Activated T-helper 2 cell treated with anti-CD3 and anti-CD28 coated beads, Interferon-gamma antibody, Interleukin-2, Interleukin-4, amounts not matched to agents 10 μg/mL and 5 μg/mL and 100 μg/mL, durations not matched to agents 14 hours and 24 hours and 36 hours (primary cell): ENCODE measurements around the gene UBE2V1. TPM values are rescaled to one million over a fixed set of nuclear protein-coding genes. Genes with fewer than 3 reads are reported as not detected.

ENCODE experiments used
- DNase-seq: peaks from one replicate; pipeline ENCODE4 v3.0.0; 2021; ENCODE audit warnings: low spot score
- H3K27ac Mint-ChIP-seq: one replicate; pipeline ENCODE4 v1.8.0; 2021; ENCODE audit warnings: mixed read lengths
- H3K27me3 Mint-ChIP-seq: one replicate; pipeline ENCODE4 v1.8.0; 2021; ENCODE audit warnings: low read depth, mixed read lengths
- H3K36me3 Mint-ChIP-seq: one replicate; pipeline ENCODE4 v1.8.0; 2021; ENCODE audit warnings: low read depth, mixed read lengths
- H3K4me1 Mint-ChIP-seq: one replicate; pipeline ENCODE4 v1.8.0; 2021; ENCODE audit warnings: low read depth, mixed read lengths
- H3K4me3 Mint-ChIP-seq: one replicate; pipeline ENCODE4 v1.8.0; 2021; ENCODE audit warnings: low read depth, mild to moderate bottlenecking, moderate library complexity, mixed read lengths
- H3K9me3 Mint-ChIP-seq: one replicate; pipeline ENCODE4 v1.8.0; 2021; ENCODE audit warnings: mixed read lengths
- intact Hi-C: fragments of 100-400 bp; cut with micrococcal nuclease; formaldehyde crosslinking; loops from one replicate; pipeline ENCODE4 v1.15.1; 2023
- total RNA-seq: library from RNA; stranded (reverse); gene quantifications from 2 replicates; pipeline ENCODE4 v1.2.3, GENCODE V29; 2022

The UBE2V1 gene
- total RNA-seq, 1 donor from 2014 or later = 174 TPM

GRCh38 chr20:50130995-50131394 lies 18.0 kb upstream of the UBE2V1 start:
- Mint-ChIP-seq H3K27me3 (no peaks in the 10 kb centered on the region), H3K4me3 (no peak overlapping the region), H3K4me1 (peaks cover 3% of the 10 kb centered on the region), H3K36me3 (peaks cover 59% of the 10 kb centered on the region), H3K9me3 (no peaks in the 10 kb centered on the region), H3K27ac (no peak overlapping the region)
- intact Hi-C loops = no loop called here
- no peak for DNase-seq

DNA sequence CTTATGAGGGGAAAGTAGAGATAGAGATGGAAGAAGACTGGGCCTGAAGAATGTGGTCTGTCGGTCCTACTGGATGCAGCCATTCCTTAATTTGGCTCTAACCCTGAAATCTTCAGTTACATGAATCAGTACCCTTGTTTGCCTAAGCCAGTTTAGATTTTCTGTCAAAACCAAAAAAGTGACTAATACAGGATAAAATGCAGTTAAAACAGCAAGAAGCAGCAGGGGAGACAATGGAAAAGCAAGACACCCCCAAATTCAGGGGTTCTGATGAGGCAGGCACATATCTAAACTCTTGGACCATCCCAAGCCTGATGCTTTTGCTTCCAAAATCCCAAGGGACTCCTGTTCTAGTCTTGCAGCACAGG lies 17.4 kb upstream of the UBE2V1 start:
- intact Hi-C loops = no loop called here
- no peak for DNase-seq
- Mint-ChIP-seq H3K4me1 (peaks cover 3% of the 10 kb centered on the region), H3K27ac (no peak overlapping the region), H3K4me3 (no peak overlapping the region), H3K27me3 (no peaks in the 10 kb centered on the region), H3K36me3 (peaks cover 55% of the 10 kb centered on the region), H3K9me3 (no peaks in the 10 kb centered on the region)

DNA sequence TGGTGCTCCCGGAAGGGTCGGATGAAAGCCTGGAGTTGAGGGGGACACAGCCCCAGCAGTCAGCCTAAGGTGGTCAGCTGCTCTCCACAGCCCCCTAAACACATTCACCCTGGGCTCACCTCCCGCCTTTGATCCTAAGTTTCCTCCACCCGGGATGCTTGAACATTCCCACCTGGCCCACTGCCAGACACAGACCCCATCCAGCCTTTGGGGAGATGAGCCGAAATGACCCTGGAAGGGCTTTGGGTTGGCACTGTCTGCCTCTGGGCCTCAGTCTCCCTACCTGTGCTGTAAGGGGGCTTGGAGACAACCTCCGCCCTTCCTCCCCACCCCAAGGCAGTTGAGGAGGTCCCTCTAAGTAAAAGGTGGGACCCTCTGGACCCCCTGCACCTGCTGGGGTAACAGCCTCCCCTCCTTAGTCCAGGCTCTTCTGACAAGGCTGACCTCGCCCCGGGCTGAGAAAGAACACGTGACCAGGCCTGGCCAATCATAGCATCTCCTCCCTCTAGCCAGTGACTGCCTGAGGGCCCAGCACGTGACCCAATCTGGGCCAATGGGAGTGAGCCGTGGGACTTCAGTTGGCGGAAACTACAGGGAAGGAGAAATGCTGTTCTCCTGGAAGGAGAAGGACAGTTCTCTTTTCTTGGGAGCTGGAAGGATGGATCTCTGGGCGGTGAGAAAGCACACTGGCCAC lies 16.9 kb upstream of the UBE2V1 start:
- H3K27ac Mint-ChIP-seq = no peak overlapping the region
- H3K9me3 Mint-ChIP-seq = no peaks in the 10 kb centered on the region
- DNase-seq = no peak
- H3K4me1 Mint-ChIP-seq = peaks cover 3% of the 10 kb centered on the region
- no peak overlapping the region for H3K4me3 Mint-ChIP-seq
- intact Hi-C loops = no loop called here
- no peaks in the 10 kb centered on the region for H3K27me3 Mint-ChIP-seq
- H3K36me3 Mint-ChIP-seq = peaks cover 61% of the 10 kb centered on the region

DNA sequence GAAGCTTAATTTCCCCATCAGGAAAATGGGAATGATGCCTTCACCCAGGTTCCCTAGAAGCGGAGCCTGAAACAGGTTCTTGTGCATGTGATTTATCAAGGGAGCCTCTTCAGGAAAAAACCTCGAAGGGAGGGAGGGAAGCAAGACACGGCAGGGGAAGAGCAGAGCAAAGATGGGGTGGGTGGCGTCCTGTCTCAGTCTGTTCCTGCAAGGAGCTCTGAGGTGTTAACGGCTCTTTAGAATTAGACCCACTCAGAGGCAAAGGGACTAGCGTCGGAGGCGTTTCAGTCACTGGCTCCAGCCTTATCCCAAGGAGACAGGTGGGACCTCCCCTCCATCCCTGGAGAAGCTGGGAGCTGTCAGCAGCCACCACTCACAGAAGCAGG lies 15.6 kb upstream of the UBE2V1 start:
- H3K4me3 Mint-ChIP-seq = no peak overlapping the region
- intact Hi-C loops = no loop called here
- no peaks in the 10 kb centered on the region for H3K27me3 Mint-ChIP-seq
- H3K4me1 Mint-ChIP-seq = peaks cover 3% of the 10 kb centered on the region
- H3K27ac Mint-ChIP-seq = peak overlapping the region; percentile 21
- no peak for DNase-seq
- H3K9me3 Mint-ChIP-seq = no peaks in the 10 kb centered on the region
- peaks cover 66% of the 10 kb centered on the region for H3K36me3 Mint-ChIP-seq

DNA sequence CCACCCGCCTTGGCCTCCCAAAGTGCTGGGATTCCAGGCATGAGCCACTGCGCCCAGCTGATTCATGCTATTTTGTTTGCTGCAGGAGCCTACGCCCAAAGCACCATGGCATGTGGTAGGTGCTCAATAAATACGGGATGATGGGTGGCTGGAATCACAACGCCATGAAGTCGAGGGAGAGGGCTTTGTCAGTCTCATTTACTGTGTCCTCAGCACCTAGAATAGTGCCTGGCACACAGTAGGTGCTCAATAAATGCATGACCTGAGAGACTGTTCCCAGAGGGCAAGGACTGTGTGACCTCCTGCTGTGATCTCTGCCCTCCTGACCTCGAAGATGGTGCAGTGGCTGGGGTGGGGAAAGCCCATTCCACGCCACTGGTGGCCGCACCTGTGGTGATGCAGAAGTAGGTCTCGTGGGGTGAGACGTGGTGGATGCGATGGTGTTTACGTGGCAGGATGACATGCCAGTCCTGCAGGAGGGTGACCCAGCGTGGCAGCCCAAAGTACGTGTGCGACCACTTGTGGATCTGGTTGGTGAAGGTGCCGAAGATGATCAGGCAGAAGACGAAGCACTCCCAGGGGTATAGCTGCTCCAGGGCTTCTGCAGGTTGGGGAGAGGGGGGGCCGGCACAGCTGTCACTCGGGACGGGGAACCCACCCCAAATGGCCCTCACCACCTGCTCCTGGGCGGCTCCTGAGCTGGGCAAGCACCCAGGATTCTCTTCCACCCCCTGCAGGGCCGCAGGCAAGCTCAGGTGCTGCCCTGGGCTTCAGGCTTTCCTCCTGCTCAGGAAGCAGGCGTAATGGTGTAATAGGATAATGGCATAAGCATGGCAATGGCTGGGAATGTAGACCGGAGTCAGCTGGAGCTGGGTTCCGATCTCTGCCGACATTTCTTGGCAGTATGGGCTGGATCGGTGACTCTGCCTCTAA lies 14.9 kb upstream of the UBE2V1 start:
- intact Hi-C loops = no loop called here
- H3K27ac Mint-ChIP-seq = no peak overlapping the region
- H3K36me3 Mint-ChIP-seq = peaks cover 73% of the 10 kb centered on the region
- H3K9me3 Mint-ChIP-seq = no peaks in the 10 kb centered on the region
- no peak overlapping the region for H3K4me3 Mint-ChIP-seq
- H3K4me1 Mint-ChIP-seq = peaks cover 3% of the 10 kb centered on the region
- H3K27me3 Mint-ChIP-seq = no peaks in the 10 kb centered on the region
- no peak for DNase-seq

GRCh38 chr20:50126662-50127061 lies 13.7 kb upstream of the UBE2V1 start:
- peaks cover 3% of the 10 kb centered on the region for H3K4me1 Mint-ChIP-seq
- H3K27ac Mint-ChIP-seq = peak overlapping the region; percentile 24
- intact Hi-C loops = no loop called here
- H3K36me3 Mint-ChIP-seq = peaks cover 74% of the 10 kb centered on the region
- DNase-seq = no peak
- no peak overlapping the region for H3K4me3 Mint-ChIP-seq
- H3K27me3 Mint-ChIP-seq = no peaks in the 10 kb centered on the region
- no peaks in the 10 kb centered on the region for H3K9me3 Mint-ChIP-seq

GRCh38 chr20:50125279-50125678 lies 12.3 kb upstream of the UBE2V1 start:
- intact Hi-C loops = no loop called here
- peaks cover 67% of the 10 kb centered on the region for H3K36me3 Mint-ChIP-seq
- no peak overlapping the region for H3K27ac Mint-ChIP-seq
- H3K4me3 Mint-ChIP-seq = no peak overlapping the region
- H3K27me3 Mint-ChIP-seq = no peaks in the 10 kb centered on the region
- peaks cover 4% of the 10 kb centered on the region for H3K4me1 Mint-ChIP-seq
- H3K9me3 Mint-ChIP-seq = no peaks in the 10 kb centered on the region
- no peak for DNase-seq

GRCh38 chr20:50124496-50124895 lies 11.5 kb upstream of the UBE2V1 start:
- no peak overlapping the region for H3K27ac Mint-ChIP-seq
- no peak overlapping the region for H3K4me3 Mint-ChIP-seq
- H3K9me3 Mint-ChIP-seq = no peaks in the 10 kb centered on the region
- H3K36me3 Mint-ChIP-seq = peaks cover 59% of the 10 kb centered on the region
- no peaks in the 10 kb centered on the region for H3K27me3 Mint-ChIP-seq
- DNase-seq = no peak
- H3K4me1 Mint-ChIP-seq = peaks cover 4% of the 10 kb centered on the region
- intact Hi-C loops = no loop called here

- Mint-ChIP-seq H3K36me3 (peaks cover 53% of the 10 kb centered on the region), H3K4me3 (no peak overlapping the region), H3K9me3 (no peaks in the 10 kb centered on the region), H3K4me1 (peaks cover 4% of the 10 kb centered on the region), H3K27me3 (no peaks in the 10 kb centered on the region), H3K27ac (no peak overlapping the region)
- DNase-seq = no peak
- intact Hi-C loops = no loop called here
Observed at GRCh38 chr20:50123418-50123817, 10.5 kb upstream of the UBE2V1 start.

GRCh38 chr20:50122763-50123162 lies 9.8 kb upstream of the UBE2V1 start:
- DNase-seq = no peak
- H3K36me3 Mint-ChIP-seq = peaks cover 48% of the 10 kb centered on the region
- no peaks in the 10 kb centered on the region for H3K27me3 Mint-ChIP-seq
- intact Hi-C loops = no loop called here
- H3K27ac Mint-ChIP-seq = no peak overlapping the region
- no peak overlapping the region for H3K4me3 Mint-ChIP-seq
- H3K9me3 Mint-ChIP-seq = no peaks in the 10 kb centered on the region
- peaks cover 4% of the 10 kb centered on the region for H3K4me1 Mint-ChIP-seq

DNA sequence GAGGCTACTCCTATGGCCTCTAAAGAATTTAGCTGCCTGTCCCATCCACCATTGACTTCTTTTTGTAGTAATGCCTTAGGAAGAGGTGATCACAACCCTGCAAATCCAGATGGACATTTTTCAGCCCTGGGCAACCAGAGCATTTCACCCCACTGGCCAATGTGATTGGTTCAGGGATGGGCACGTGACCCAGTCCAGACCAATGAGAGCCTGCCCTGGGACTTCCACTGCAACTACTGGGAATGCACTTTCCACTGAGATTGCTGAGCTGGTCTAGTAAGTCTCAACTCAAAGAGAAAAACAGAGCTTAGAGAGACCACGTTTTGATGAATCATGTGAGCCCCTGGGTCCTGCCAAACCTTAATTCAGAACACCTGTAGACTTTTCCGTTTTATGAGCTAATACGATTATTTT lies 8.9 kb upstream of the UBE2V1 start:
- H3K27me3 Mint-ChIP-seq = no peaks in the 10 kb centered on the region
- H3K27ac Mint-ChIP-seq = no peak overlapping the region
- H3K4me1 Mint-ChIP-seq = peaks cover 4% of the 10 kb centered on the region
- peaks cover 40% of the 10 kb centered on the region for H3K36me3 Mint-ChIP-seq
- no peaks in the 10 kb centered on the region for H3K9me3 Mint-ChIP-seq
- DNase-seq = no peak
- H3K4me3 Mint-ChIP-seq = no peak overlapping the region
- intact Hi-C loops = loop anchor here (1.0 to 2.0 kb wide), 3 partner anchors 25 to 57 kb away; no protein-coding TSS in a partner anchor

DNA sequence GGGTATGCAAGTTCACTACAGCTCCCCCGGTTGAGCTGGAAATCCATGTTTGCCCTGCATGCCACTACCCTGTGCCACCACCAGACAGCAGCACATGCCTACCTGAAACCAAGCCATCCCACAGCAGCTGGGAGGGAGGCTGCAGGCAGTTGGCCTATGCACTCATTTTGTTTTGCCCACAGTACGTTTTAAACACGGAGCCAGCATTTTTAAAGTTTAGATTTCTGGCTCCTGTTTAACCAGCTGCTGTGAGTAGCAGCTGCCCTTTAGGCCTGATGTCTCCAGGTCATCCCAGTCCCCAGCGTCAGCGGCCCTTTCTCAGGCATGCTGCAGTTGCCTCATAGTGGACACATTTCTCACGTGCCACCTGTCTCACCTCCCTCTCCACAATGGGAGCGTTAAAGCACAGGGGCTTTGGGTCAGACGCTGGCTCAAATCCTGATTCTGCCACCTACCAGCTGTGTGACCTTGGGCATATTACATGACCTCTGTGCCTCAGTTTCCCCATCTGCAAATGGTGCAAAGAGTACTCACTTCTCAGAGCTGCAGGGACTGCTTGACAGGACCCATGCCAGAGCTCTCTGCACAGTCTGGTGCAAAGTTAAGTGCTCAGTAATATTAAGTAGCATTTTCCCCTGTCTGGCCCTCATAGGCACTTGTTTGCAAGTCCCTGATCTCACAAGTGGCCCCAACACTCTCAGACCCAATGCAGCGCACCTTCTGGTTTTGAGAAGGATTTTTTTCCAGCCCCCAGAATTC lies 8.2 kb upstream of the UBE2V1 start:
- peak; percentile 40 for DNase-seq
- Mint-ChIP-seq H3K9me3 (no peaks in the 10 kb centered on the region), H3K27me3 (no peaks in the 10 kb centered on the region), H3K27ac (no peak overlapping the region), H3K4me1 (peaks cover 4% of the 10 kb centered on the region), H3K4me3 (no peak overlapping the region), H3K36me3 (peaks cover 34% of the 10 kb centered on the region)
- intact Hi-C loops = loop anchor here (1.0 to 2.0 kb wide), 3 partner anchors 26 to 58 kb away; no protein-coding TSS in a partner anchor
